GM12872 (cell line): Measurements from ENCODE around the gene FAM184A.

Experiments
- CTCF ChIP-seq: IDR thresholded peaks from 3 replicates; pipeline ENCODE4 v1.5.1; 2011; ENCODE audit warnings: low read depth, mild to moderate bottlenecking, low read length, moderate library complexity; ENCODE audit not compliant: insufficient read depth

Gene FAM184A

GRCh38 chr6:119043265-119043664, 35.2 kb downstream of the FAM184A start:
- TF ChIP-seq CTCF = no peak

GRCh38 chr6:119040636-119041035, 37.8 kb downstream of the FAM184A start:
- TF ChIP-seq CTCF = no peak

- no peak for TF ChIP-seq CTCF
These were observed 38.2 kb downstream of the FAM184A start for GRCh38 chr6:119040229-119040628.

- no peak for TF ChIP-seq CTCF
These were observed 40.4 kb downstream of the FAM184A start for GRCh38 chr6:119037941-119038623.

GRCh38 chr6:119037264-119037663, 41.2 kb downstream of the FAM184A start:
- no peak for TF ChIP-seq CTCF

- TF ChIP-seq CTCF = no peak
These were observed 42.4 kb downstream of the FAM184A start for GRCh38 chr6:119036081-119036480.

- TF ChIP-seq CTCF = no peak
These were observed 43.0 kb downstream of the FAM184A start for GRCh38 chr6:119035459-119035858.
